GM21390 (cell line): ENCODE measurements around the gene TNF.

Source experiments
- ATAC-seq: cut with Tn5 transposase; IDR thresholded peaks from one replicate; pipeline ENCODE4 v1.9.1; 2021; ENCODE audit not compliant: unreplicated experiment

Gene TNF

GRCh38 chr6:31622684-31623091 is 47.3 kb downstream of the TNF start:
- no peak for ATAC-seq

- no peak for ATAC-seq
Measured at GRCh38 chr6:31624070-31624469, 48.7 kb downstream of the TNF start.

- no peak for ATAC-seq
Measured at GRCh38 chr6:31626952-31627351, 51.6 kb downstream of the TNF start.

- no peak for ATAC-seq
Measured at GRCh38 chr6:31627690-31628287, 52.4 kb downstream of the TNF start.
